Small intestine (tissue), 7 donors: Measurements from ENCODE around the gene MUCL3. TPM values are rescaled to one million over a fixed set of nuclear protein-coding genes. Genes with fewer than 3 reads are reported as not detected.
"Not testable (repeated sequence)": the region's sequence is repeated elsewhere in the genome, so short reads cannot be mapped to it uniquely, and the experiment has no call there.

Source experiments
- DNase-seq, 2 donors: peaks; one replicate each; pipeline versions ENCODE4 v3.0.0 to v3.0.0-alpha.2; 2013
- FAIRE-seq: peaks from 2 replicates; lab custom pipeline; 2012; peaks lifted over from hg19 to GRCh38; lab: Jason Lieb, UNC
- H3K27ac ChIP-seq, 3 donors: one replicate each; pipeline ENCODE4 v1.5.1; 2013; ENCODE audit warnings: low read length in 2 of 3, mild to moderate bottlenecking in 2 of 3, control low read depth in 1 of 3, inconsistent platforms in 1 of 3, low read depth in 1 of 3, moderate library complexity in 1 of 3
- H3K27me3 ChIP-seq, 3 donors: one replicate each; pipeline ENCODE4 v1.6.1; 2013; ENCODE audit warnings: low read length in 3 of 3, inconsistent platforms in 1 of 3; ENCODE audit not compliant: control insufficient read depth in 3 of 3, insufficient read depth in 3 of 3
- H3K36me3 ChIP-seq, 3 donors: one replicate each; pipeline ENCODE4 v1.6.1; 2013; ENCODE audit warnings: low read length in 3 of 3, inconsistent platforms in 1 of 3, low read depth in 1 of 3, mild to moderate bottlenecking in 1 of 3, moderate library complexity in 1 of 3; ENCODE audit not compliant: control insufficient read depth in 3 of 3, insufficient read depth in 2 of 3
- H3K4me1 ChIP-seq, 3 donors: one replicate each; pipeline ENCODE4 v1.6.1; 2013; ENCODE audit warnings: low read length in 2 of 3, inconsistent platforms in 1 of 3, low read depth in 1 of 3, mild to moderate bottlenecking in 1 of 3, moderate library complexity in 1 of 3; ENCODE audit not compliant: control insufficient read depth in 3 of 3, insufficient read depth in 2 of 3
- H3K4me3 ChIP-seq, 3 donors: one replicate each; pipeline ENCODE4 v1.5.1; 2013; ENCODE audit warnings: low read length in 3 of 3, control low read depth in 1 of 3, inconsistent platforms in 1 of 3, low read depth in 1 of 3, mild to moderate bottlenecking in 1 of 3, moderate library complexity in 1 of 3
- H3K9me3 ChIP-seq, 2 donors: one replicate each; pipeline ENCODE4 v1.6.1; 2013; ENCODE audit warnings: low read depth in 1 of 2, low read length in 1 of 2; ENCODE audit not compliant: control insufficient read depth in 2 of 2, insufficient read depth in 1 of 2
- WGBS, 3 donors: extraction: QIAGEN DNeasy Blood & Tissue Kit; methylation state at CpG; one replicate each; pipeline ENCODE4 v1.1.7; 2013; 5-methylcytosine and 5-hydroxymethylcytosine counted together
- polyA plus RNA-seq, 4 donors: library from polyadenylated mRNA; stranded (reverse) in 3 of 4; unstranded in 1 of 4; fragments of 200-250 nt in 3 of 4; fragments of 120-200 nt in 1 of 4; gene quantifications; one replicate each; pipeline versions ENCODE4 v1.2.1 to v1.2.3, GENCODE V29; 2013
- donor health status: healthy with polysubstance abuse.
- donor health status: control.
- donor health status: control.
- donor health status: Bipolar disorder and iron deficiency.
- donor health status: healthy.

Gene MUCL3
- polyA plus RNA-seq, 4 donors: 0.01 to 1.1 (median 0.57) TPM

DNA sequence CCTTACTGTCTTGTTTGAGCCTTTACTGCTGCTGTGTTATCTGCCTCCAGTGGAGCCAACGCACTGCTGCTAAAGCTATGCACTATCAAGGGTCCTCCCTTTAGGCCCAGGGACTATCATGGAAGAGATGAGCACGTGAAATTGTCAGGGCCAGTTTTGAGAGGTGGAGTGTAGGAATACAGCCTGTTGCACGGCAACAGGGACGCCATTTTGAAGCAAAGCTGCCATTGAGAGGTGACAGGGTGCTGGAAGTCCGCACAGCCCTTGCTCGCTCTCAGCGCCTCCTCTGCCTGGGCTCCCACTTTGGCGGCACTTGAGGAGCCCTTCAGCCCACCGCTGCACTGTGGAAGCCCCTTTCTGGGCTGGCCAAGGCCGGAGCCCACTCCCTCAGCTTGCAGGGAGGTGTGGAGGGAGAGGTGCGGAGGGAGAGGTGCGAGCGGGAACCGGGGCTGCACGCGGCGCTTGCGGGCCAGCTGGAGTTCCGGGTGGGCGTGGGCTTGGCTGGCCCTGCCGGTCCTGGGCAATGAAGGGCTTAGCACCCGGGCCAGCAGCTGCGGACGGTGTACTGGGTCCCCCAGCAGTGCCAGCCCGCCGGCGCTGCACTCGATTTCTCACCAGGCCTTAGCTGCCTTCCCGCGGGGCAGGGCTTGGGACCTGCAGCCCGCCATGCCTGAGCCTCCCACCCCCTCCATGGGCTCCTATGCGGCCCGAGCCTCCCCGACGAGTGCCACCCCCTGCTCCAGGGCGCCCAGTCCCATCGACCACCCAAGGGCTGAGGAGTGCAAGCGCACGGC lies 59.5 kb downstream of the MUCL3 start:
- not testable (repeated sequence) for H3K36me3 ChIP-seq, FAIRE-seq, H3K27ac ChIP-seq, H3K27me3 ChIP-seq, H3K9me3 ChIP-seq, H3K4me3 ChIP-seq, H3K4me1 ChIP-seq, DNase-seq
- WGBS, 3 donors: 93 to 94% (median 94%) methylated on average over 29 to 37 of the region's 39 CpGs

DNA sequence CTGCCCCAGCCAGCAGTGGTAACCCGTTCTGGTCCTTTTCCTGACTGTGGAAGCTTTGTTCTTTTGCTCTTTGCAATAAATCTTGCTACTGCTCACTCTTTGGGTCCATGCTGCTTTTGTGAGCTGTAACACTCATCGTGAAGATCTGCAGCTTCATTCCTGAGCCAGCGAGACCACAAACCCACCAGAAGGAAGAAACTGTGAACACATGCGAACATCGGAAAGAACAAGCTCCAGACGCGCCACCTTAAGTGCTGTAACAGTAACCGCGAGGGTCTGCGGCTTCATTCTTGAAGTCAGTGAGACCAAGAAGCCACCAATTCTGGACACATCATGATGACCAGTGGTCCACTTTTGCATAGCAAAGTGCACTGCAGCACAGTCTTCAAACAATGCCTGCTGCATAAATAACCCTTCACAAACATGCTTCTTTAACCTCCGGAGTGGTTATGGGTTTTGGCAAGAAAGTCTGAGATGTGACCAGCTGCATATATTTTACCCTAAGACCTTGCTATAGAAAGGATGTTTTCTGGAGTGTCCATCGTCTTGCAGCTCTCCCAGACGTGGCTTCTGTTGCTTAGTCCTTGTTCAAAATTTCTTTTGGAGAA lies 60.6 kb downstream of the MUCL3 start:
- DNase-seq: no peak
- Histone ChIP-seq H3K27me3 (peaks cover 0 to 3% (median 0%) of the 10 kb centered on the region in 3 donors), H3K4me1 (no peaks in the 10 kb centered on the region), H3K9me3 (no peaks in the 10 kb centered on the region), H3K4me3 (no peak overlapping the region), H3K27ac (no peak overlapping the region), H3K36me3 (no peaks in the 10 kb centered on the region)
- 76 to 89% (median 83%) methylated on average over 13 of the region's 13 CpGs for WGBS, 3 donors
- FAIRE-seq: no peak

DNA sequence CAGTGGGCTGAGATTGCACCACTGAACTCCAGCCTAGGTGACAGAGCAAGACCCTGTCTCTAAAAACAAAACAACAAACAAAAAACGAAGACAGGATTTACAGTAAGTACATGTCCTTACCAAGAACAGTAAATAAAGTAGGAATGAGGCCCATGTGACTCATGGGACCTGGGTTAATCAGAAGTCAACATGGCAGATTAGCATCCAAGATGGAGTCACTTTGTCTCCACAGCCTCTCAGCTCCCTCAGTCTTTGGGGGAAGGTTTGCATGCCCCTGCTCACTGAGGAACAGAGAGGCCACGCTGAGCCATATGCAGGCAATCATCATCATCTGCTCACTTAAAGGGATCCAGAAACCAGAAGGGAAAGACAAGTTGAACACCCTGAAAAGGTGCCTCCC lies 61.7 kb downstream of the MUCL3 start:
- peaks cover 0 to 7% (median 0%) of the 10 kb centered on the region in 3 donors for H3K27me3 ChIP-seq
- H3K36me3 ChIP-seq: no peaks in the 10 kb centered on the region
- H3K4me1 ChIP-seq: no peaks in the 10 kb centered on the region
- no peaks in the 10 kb centered on the region for H3K9me3 ChIP-seq
- 64 to 68% (median 66%) methylated on average over 2 of the region's 2 CpGs for WGBS, 3 donors
- H3K27ac ChIP-seq: no peak overlapping the region
- no peak for FAIRE-seq
- no peak overlapping the region for H3K4me3 ChIP-seq
- DNase-seq: no peak

Other genes with a start within 250 kb of the MUCL3 start
- 10 to 100 TPM in 2 of 4 donors, 1 to 10 TPM in 2; 1.1 to 14.2 (median 8.0) TPM for gene NRM, start 250.0 kb upstream of the MUCL3 start, polyA plus RNA-seq
- 10 to 100 TPM in 2 of 4 donors, 1 to 10 TPM in 2; 1.8 to 20.7 (median 7.6) TPM for gene MDC1, start 223.7 kb upstream of the MUCL3 start, polyA plus RNA-seq
- gene TUBB, start 220.6 kb upstream of the MUCL3 start, polyA plus RNA-seq: 100 to 1,000 TPM in 2 of 4 donors, 10 to 100 TPM in 2; 47.0 to 371 (median 188) TPM
- gene FLOT1, start 198.3 kb upstream of the MUCL3 start, polyA plus RNA-seq: 100 to 1,000 TPM in 3 of 4 donors, 10 to 100 TPM in 1; 77.4 to 166 (median 144) TPM
- 10 to 100 TPM; 13.4 to 69.5 (median 14.7) TPM for gene IER3, start 196.4 kb upstream of the MUCL3 start, polyA plus RNA-seq
- 100 to 1,000 TPM in 1 of 4 donors, 10 to 100 TPM in 3; 45.7 to 185 (median 66.5) TPM for gene DDR1, start 56.5 kb upstream of the MUCL3 start, polyA plus RNA-seq
- gene GTF2H4, start 32.8 kb upstream of the MUCL3 start, polyA plus RNA-seq: 10 to 100 TPM; 21.5 to 22.3 (median 22.1) TPM
- 10 to 100 TPM; 25.4 to 54.9 (median 41.9) TPM for gene VARS2, start 26.7 kb upstream of the MUCL3 start, polyA plus RNA-seq
- 1 to 10 TPM in 2 of 4 donors, under 1 TPM in 1, not detected in 1; 0.83 to 3.2 (median 1.6) TPM for gene SFTA2, start 8.8 kb upstream of the MUCL3 start, polyA plus RNA-seq
- under 1 TPM in 3 of 4 donors, not detected in 1; 0.22 to 0.89 (median 0.81) TPM for gene MUC21, start 42.7 kb downstream of the MUCL3 start, polyA plus RNA-seq
- gene MUC22, start 69.5 kb downstream of the MUCL3 start, polyA plus RNA-seq: not detected
- not detected for gene C6orf15, start 171.6 kb downstream of the MUCL3 start, polyA plus RNA-seq
- gene PSORS1C1, start 173.8 kb downstream of the MUCL3 start, polyA plus RNA-seq: 10 to 100 TPM in 2 of 4 donors, 1 to 10 TPM in 1, under 1 TPM in 1; 0.19 to 40.5 (median 19.6) TPM
- gene CDSN, start 179.5 kb downstream of the MUCL3 start, polyA plus RNA-seq: under 1 TPM in 1 of 4 donors, not detected in 3; 0.07 TPM
- gene PSORS1C2, start 198.1 kb downstream of the MUCL3 start, polyA plus RNA-seq: not detected
- 10 to 100 TPM; 13.2 to 29.0 (median 15.1) TPM for gene CCHCR1, start 216.8 kb downstream of the MUCL3 start, polyA plus RNA-seq
- 10 to 100 TPM in 1 of 4 donors, 1 to 10 TPM in 3; 1.8 to 12.8 (median 4.9) TPM for gene TCF19, start 217.6 kb downstream of the MUCL3 start, polyA plus RNA-seq
- 10 to 100 TPM in 2 of 4 donors, 1 to 10 TPM in 1, under 1 TPM in 1; 0.10 to 32.0 (median 18.4) TPM for gene POU5F1, start 229.7 kb downstream of the MUCL3 start, polyA plus RNA-seq